B cell (primary cell): ENCODE results near the gene DNAI1. TPM values are rescaled to one million over a fixed set of nuclear protein-coding genes. Genes with fewer than 3 reads are reported as not detected.

Source experiments
- ATAC-seq: fragments of 200-7000 bp; cut with Tn5 transposase; one replicate; pipeline ENCODE4 v1.10.0; 2021; ENCODE audit warnings: low read depth, mild to moderate bottlenecking, moderate number of reproducible peaks, moderate library complexity
- CTCF ChIA-PET: fragments of 350-600 bp; sonication (Branson Sonifier 250); formaldehyde crosslinking; loops from one replicate; lab custom pipeline; 2021; ENCODE audit warnings: antibody characterized with exemption, inconsistent platforms; lab: Charles Lee
- POLR2A ChIA-PET: fragments of 350-600 bp; sonication (Branson Sonifier 250); formaldehyde crosslinking; loops from one replicate; lab custom pipeline; 2021; ENCODE audit warnings: antibody characterized with exemption; lab: Charles Lee
- DNase-seq: peaks from one replicate; pipeline ENCODE4 v3.0.0; 2013
- H2AFZ ChIP-seq: 2 replicates; pipeline ENCODE4 v1.6.1; 2012; ENCODE audit warnings: mild to moderate bottlenecking, low read depth, low read length; ENCODE audit not compliant: insufficient read depth, poor library complexity, severe bottlenecking
- H3K27ac ChIP-seq, 2 donors: 1 replicate in 1 of 2; 2 replicates in 1 of 2; pipeline ENCODE4 v1.5.1; 2012 to 2013; ENCODE audit warnings: low read length in 2 of 2, mild to moderate bottlenecking in 2 of 2, moderate library complexity in 1 of 2
- H3K27me3 ChIP-seq, 4 experiments: fragments of 200-600 bp in 1 of 4; sonication (generic) in 1 of 4; replicated peaks in 1 of 4; 1 replicate in 2 of 4; 2 replicates in 2 of 4; pipeline versions ENCODE4 v1.6.1 to v1.7.0; 2013 to 2016; ENCODE audit warnings: low read length in 3 of 4, mild to moderate bottlenecking in 2 of 4, mixed read lengths in 1 of 4, moderate library complexity in 1 of 4; ENCODE audit not compliant: insufficient read depth in 4 of 4, control insufficient read depth in 3 of 4; ENCODE audit errors: control extremely low read depth in 1 of 4
- H3K36me3 ChIP-seq, 2 experiments: replicated peaks in 1 of 2; 1 replicate in 1 of 2; 2 replicates in 1 of 2; pipeline versions ENCODE4 v1.6.1 to v1.7.1; 2013; ENCODE audit warnings: low read length in 1 of 2; ENCODE audit not compliant: insufficient read depth in 2 of 2, control insufficient read depth in 1 of 2; ENCODE audit errors: control extremely low read depth in 1 of 2, extremely low read depth in 1 of 2
- H3K4me1 ChIP-seq, 2 donors: fragments of 200-600 bp in 1 of 2; sonication (generic) in 1 of 2; 1 replicate in 1 of 2; 2 replicates in 1 of 2; pipeline versions ENCODE4 v1.5.1 to v1.6.1; 2013 to 2017; ENCODE audit warnings: low read length in 2 of 2; ENCODE audit not compliant: control insufficient read depth in 2 of 2, insufficient read depth in 2 of 2
- H3K4me2 ChIP-seq: replicated peaks from 2 replicates; pipeline ENCODE3; 2012; ENCODE audit warnings: mild to moderate bottlenecking, low read depth, low read length; ENCODE audit not compliant: poor library complexity, severe bottlenecking
- H3K4me3 ChIP-seq, 5 experiments: fragments of 200-600 bp in 1 of 5; sonication (generic) in 1 of 5; 1 replicate in 3 of 5; 2 replicates in 2 of 5; pipeline versions ENCODE4 v1.5.1 to v1.7.0; 2011 to 2016; ENCODE audit warnings: low read length in 4 of 5, mild to moderate bottlenecking in 4 of 5, low read depth in 2 of 5, control low read depth in 1 of 5, moderate library complexity in 1 of 5; ENCODE audit not compliant: insufficient read depth in 1 of 5; ENCODE audit errors: control extremely low read depth in 1 of 5, extremely low read depth in 1 of 5
- H3K79me2 ChIP-seq: fragments of 200-600 bp; sonication (generic); one replicate; pipeline ENCODE4 v1.6.0; 2016; ENCODE audit warnings: low read length; ENCODE audit not compliant: control insufficient read depth, insufficient read depth
- H3K9ac ChIP-seq: fragments of 200-600 bp; sonication (generic); 2 replicates; pipeline ENCODE4 v1.6.1; 2017; ENCODE audit warnings: mild to moderate bottlenecking, low read length, moderate library complexity
- H3K9me3 ChIP-seq, 3 donors: one replicate each; pipeline versions ENCODE4 v1.6.1 to v1.7.1; 2013; ENCODE audit warnings: low read length in 2 of 3; ENCODE audit not compliant: control insufficient read depth in 2 of 3, insufficient read depth in 1 of 3; ENCODE audit errors: control extremely low read depth in 1 of 3
- H4K20me1 ChIP-seq: 2 replicates; pipeline ENCODE4 v1.6.0; 2012; ENCODE audit warnings: mild to moderate bottlenecking, low read length; ENCODE audit not compliant: insufficient read depth, control insufficient read depth, poor library complexity, severe bottlenecking
- H3K27ac Mint-ChIP-seq: one replicate; pipeline ENCODE4 v1.8.0; 2021; ENCODE audit warnings: mixed read lengths
- H3K27me3 Mint-ChIP-seq: one replicate; pipeline ENCODE4 v1.8.0; 2021; ENCODE audit warnings: mixed read lengths
- H3K4me1 Mint-ChIP-seq: one replicate; pipeline ENCODE4 v1.8.0; 2021; ENCODE audit warnings: mixed read lengths
- H3K4me3 Mint-ChIP-seq: one replicate; pipeline ENCODE4 v1.8.0; 2021; ENCODE audit warnings: mixed read lengths
- H3K9me3 Mint-ChIP-seq: one replicate; pipeline ENCODE4 v1.8.0; 2022; ENCODE audit warnings: mixed read lengths; ENCODE audit not compliant: insufficient read depth
- CTCF ChIP-seq: fragments of 200-600 bp; IDR thresholded peaks from one replicate; pipeline ENCODE4 v1.8.0; 2022; ENCODE audit warnings: antibody characterized with exemption, mild to moderate bottlenecking
- EZH2 ChIP-seq: IDR thresholded peaks from 2 replicates; pipeline ENCODE4 v1.6.1; 2012; ENCODE audit warnings: borderline replicate concordance, low read depth, mild to moderate bottlenecking, moderate library complexity, low read length; ENCODE audit not compliant: insufficient read depth, poor library complexity, severe bottlenecking
- WGBS: methylation state at CpG from one replicate; pipeline ENCODE4 v1.1.5; 2013; ENCODE audit warnings: missing lambda C conversion rate; ENCODE audit not compliant: insufficient coverage; 5-methylcytosine and 5-hydroxymethylcytosine counted together
- intact Hi-C: fragments of 100-400 bp; cut with micrococcal nuclease; formaldehyde crosslinking; loops from one replicate; pipeline ENCODE4 v1.10.0; 2022
- polyA plus RNA-seq: library from polyadenylated mRNA; depleted of rRNA; stranded (reverse); fragments of >200 nt; gene quantifications from 2 replicates; pipeline ENCODE4 v1.2.3, GENCODE V29; 2012
- total RNA-seq, 2 donors: library from RNA; stranded (reverse); fragments of 120-200 nt in 1 of 2; gene quantifications; 1 replicate in 1 of 2; 2 replicates in 1 of 2; pipeline versions ENCODE4 v1.2.3 to v1.2.4, GENCODE V29; 2013 to 2022

DNAI1 gene
- total and polyA plus RNA-seq, 2 donors (not counting 1 experiment from before 2014, with no cell fraction given), result not detected

GRCh38 chr9:34513567-34514214, 55.1 kb downstream of the DNAI1 start:
- Histone ChIP-seq H3K36me3 (no peaks in the 10 kb centered on the region), H3K79me2 (no peaks in the 10 kb centered on the region), H3K27me3 (peaks cover 0 to 3% (median 0%) of the 10 kb centered on the region in 4 experiments), H3K4me2 (no peak overlapping the region), H2AFZ (no peak overlapping the region), H3K27ac (no peak overlapping the region), H3K9me3 (no peaks in the 10 kb centered on the region), H3K9ac (no peak overlapping the region), H3K4me3 (no peak overlapping the region), H4K20me1 (no peaks in the 10 kb centered on the region), H3K4me1 (no peaks in the 10 kb centered on the region)
- CTCF ChIA-PET, result interaction anchor here (0.6 to 3.6 kb wide), 2 partner anchors 12 to 120 kb away, joined by 5 to 14 read pairs; no protein-coding TSS in a partner anchor
- no peak for TF ChIP-seq CTCF
- TF ChIP-seq EZH2, result no peak
- Mint-ChIP-seq H3K9me3 (no peaks in the 10 kb centered on the region), H3K4me1 (no peaks in the 10 kb centered on the region), H3K27ac (no peak overlapping the region), H3K27me3 (peaks cover 15% of the 10 kb centered on the region), H3K4me3 (no peak overlapping the region)
- POLR2A ChIA-PET, result no interaction called here
- no peak for ATAC-seq
- intact Hi-C loops, result no loop called here
- 56% methylated on average over 2 of the region's 2 CpGs for WGBS
- DNase-seq, result no peak

- H3K9ac ChIP-seq, result no peak overlapping the region
- intact Hi-C loops, result no loop called here
- CTCF ChIA-PET, result interaction anchor here (3.6 kb wide), 1 partner anchor 13 kb away, joined by 14 read pairs; no protein-coding TSS in a partner anchor
- ATAC-seq (no peak), DNase-seq (no peak)
- Mint-ChIP-seq H3K4me1 (no peaks in the 10 kb centered on the region), H3K27me3 (peaks cover 11% of the 10 kb centered on the region), H3K9me3 (no peaks in the 10 kb centered on the region), H3K27ac (no peak overlapping the region), H3K4me3 (no peak overlapping the region)
- no peak overlapping the region for H3K27ac ChIP-seq
- 90% methylated on average over 8 of the region's 8 CpGs for WGBS
- H3K27me3 ChIP-seq, result peaks cover 0 to 3% (median 0%) of the 10 kb centered on the region in 4 experiments
- H2AFZ ChIP-seq, result no peak overlapping the region
- POLR2A ChIA-PET, result no interaction called here
- TF ChIP-seq CTCF, result no peak
- no peak for TF ChIP-seq EZH2
- no peaks in the 10 kb centered on the region for H3K4me1 ChIP-seq
- no peaks in the 10 kb centered on the region for H3K9me3 ChIP-seq
- no peak overlapping the region for H3K4me3 ChIP-seq
- no peaks in the 10 kb centered on the region for H3K79me2 ChIP-seq
- no peak overlapping the region for H3K4me2 ChIP-seq
- H3K36me3 ChIP-seq, result no peaks in the 10 kb centered on the region
- no peaks in the 10 kb centered on the region for H4K20me1 ChIP-seq
Observed at GRCh38 chr9:34514401-34514800, 55.8 kb downstream of the DNAI1 start.
